K562 (cell line): ENCODE data around the gene TECPR2. TPM values are rescaled to one million over a fixed set of nuclear protein-coding genes. Genes with fewer than 3 reads are reported as not detected.

Experiments used
- ARHGAP35 ChIP-seq: fragments of 450-650 bp; IDR thresholded peaks from 2 replicates; pipeline ENCODE4 v1.6.1; 2018; ENCODE audit not compliant: partially characterized antibody
- EZH2 ChIP-seq: IDR thresholded peaks from 2 replicates; pipeline ENCODE4 v1.6.1; 2012; ENCODE audit warnings: low read depth, mild to moderate bottlenecking, inconsistent platforms, low read length, borderline replicate concordance
- KAT2B ChIP-seq: IDR thresholded peaks from one replicate; pipeline ENCODE4 v1.6.1; 2012; ENCODE audit warnings: low read depth, mild to moderate bottlenecking, control low read depth, inconsistent platforms, low read length, moderate library complexity
- NRF1 ChIP-seq, 2 experiments: fragments of 450-650 bp; IDR thresholded peaks in 1 of 2; conservative IDR thresholded peaks in 1 of 2; 2 replicates each; pipeline ENCODE4 v1.6.1; 2014; ENCODE audit warnings: mild to moderate bottlenecking in 2 of 2
- XRCC5 ChIP-seq: fragments of 200-400 bp; formaldehyde crosslinking; IDR thresholded peaks from 2 replicates; pipeline ENCODE4 v1.6.1; 2017; ENCODE audit warnings: low read depth, mild to moderate bottlenecking, low read length
- ZNF511 ChIP-seq: sonication (generic); formaldehyde crosslinking; IDR thresholded peaks from 2 replicates; pipeline ENCODE4 v1.8.0; 2022; ENCODE audit warnings: mild to moderate bottlenecking, missing genetic modification reagents
- ZNF512 ChIP-seq: IDR thresholded peaks from 2 replicates; pipeline ENCODE4 v1.6.1; 2016; ENCODE audit warnings: missing genetic modification characterization, missing compliant biosample characterization
- polyA plus RNA-seq, 8 experiments: library from polyadenylated mRNA; depleted of rRNA in 4 of 8; stranded (reverse) in 5 of 8; unstranded in 3 of 8; fragments of >200 nt; fragmentation: Nextera tagmentation in 2 of 8; fragmentation: Illumina TruSeq in 1 of 8; extraction: Ambion mirVana in 2 of 8; extraction: Trizol in 1 of 8; gene quantifications; 2 replicates each; pipeline versions ENCODE4 v1.2.1 to v1.2.3, GENCODE V29; 2011 to 2014; ENCODE audit warnings: inconsistent platforms in 1 of 8, missing spikeins in 1 of 8
- total RNA-seq, 7 experiments: library from RNA; depleted of rRNA in 6 of 7; stranded (reverse); fragments of >200 nt in 6 of 7; fragmentation: Illumina TruSeq in 2 of 7; extraction: Trizol in 2 of 7; gene quantifications; 2 replicates each; pipeline versions ENCODE4 v1.2.1 to v1.2.3, GENCODE V29; 2011 to 2021; ENCODE audit warnings: low replicate concordance in 1 of 7
- TF ChIP-seq, protein P1 (sequence below): fragments of 450-650 bp; IDR thresholded peaks from 2 replicates; pipeline ENCODE4 v1.6.1; 2016; ENCODE audit warnings: low read depth
- TF ChIP-seq, protein P2 (sequence below): sonication (generic); formaldehyde crosslinking; IDR thresholded peaks from 2 replicates; pipeline ENCODE4 v1.9.0; 2022; ENCODE audit warnings: mild to moderate bottlenecking, missing genetic modification reagents
- TF ChIP-seq, protein P3 (sequence below): fragments of 250-450 bp; sonication (Bioruptor Pico); IDR thresholded peaks from 2 replicates; pipeline ENCODE4 v1.8.0; 2022; ENCODE audit warnings: inconsistent platforms, mild to moderate bottlenecking, moderate library complexity, borderline replicate concordance

Gene TECPR2
- total and polyA plus RNA-seq, 9 of the 15 experiments (the other 6 are each of a cell fraction or from before 2014, with no cell fraction given): 0.04 to 3.0 (median 0.83) TPM

DNA sequence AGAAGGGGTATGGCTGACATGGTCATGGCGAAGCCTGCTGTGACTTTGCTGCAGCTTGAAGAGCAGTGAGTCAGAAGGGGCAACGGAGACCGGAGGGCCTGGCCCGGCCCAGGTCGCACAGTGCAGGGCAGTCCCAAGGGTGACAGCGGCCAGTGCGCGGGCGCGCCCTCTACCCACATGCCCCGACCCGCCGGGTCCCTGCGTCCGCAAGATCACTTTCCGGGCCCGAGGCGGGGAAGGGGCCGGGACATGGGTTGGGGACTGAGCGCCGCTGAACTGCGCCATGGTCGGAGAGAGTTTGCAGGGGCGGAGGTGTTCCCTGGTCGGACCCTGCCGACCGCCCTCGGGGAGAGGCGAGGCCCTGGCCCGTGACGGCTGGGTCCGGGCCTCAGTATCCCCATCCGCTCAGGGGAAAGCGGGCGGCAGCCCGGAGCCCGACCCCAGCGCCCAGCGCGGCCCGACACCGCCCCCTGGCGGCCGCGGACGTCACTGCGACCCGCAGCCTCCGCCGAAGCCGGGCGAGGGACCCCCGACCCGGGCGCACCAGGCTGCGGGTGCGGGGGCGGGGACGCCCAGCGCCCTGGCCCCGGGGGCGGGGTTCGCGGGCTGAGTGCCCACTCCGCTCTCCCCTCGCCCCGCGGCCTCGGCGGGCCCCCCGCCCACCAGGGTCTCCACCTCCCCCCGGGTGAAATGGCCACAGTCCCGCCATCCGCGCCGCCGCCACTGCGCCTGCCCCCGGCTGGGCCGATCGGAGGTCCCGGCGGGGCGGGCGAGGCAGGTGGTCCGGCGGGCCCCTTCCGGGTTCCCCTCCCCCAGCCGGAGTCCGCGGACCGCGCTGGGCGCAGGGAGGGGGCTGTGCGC is 154.0 kb downstream of the TECPR2 start (continued):
- TF ChIP-seq, protein P1, sequence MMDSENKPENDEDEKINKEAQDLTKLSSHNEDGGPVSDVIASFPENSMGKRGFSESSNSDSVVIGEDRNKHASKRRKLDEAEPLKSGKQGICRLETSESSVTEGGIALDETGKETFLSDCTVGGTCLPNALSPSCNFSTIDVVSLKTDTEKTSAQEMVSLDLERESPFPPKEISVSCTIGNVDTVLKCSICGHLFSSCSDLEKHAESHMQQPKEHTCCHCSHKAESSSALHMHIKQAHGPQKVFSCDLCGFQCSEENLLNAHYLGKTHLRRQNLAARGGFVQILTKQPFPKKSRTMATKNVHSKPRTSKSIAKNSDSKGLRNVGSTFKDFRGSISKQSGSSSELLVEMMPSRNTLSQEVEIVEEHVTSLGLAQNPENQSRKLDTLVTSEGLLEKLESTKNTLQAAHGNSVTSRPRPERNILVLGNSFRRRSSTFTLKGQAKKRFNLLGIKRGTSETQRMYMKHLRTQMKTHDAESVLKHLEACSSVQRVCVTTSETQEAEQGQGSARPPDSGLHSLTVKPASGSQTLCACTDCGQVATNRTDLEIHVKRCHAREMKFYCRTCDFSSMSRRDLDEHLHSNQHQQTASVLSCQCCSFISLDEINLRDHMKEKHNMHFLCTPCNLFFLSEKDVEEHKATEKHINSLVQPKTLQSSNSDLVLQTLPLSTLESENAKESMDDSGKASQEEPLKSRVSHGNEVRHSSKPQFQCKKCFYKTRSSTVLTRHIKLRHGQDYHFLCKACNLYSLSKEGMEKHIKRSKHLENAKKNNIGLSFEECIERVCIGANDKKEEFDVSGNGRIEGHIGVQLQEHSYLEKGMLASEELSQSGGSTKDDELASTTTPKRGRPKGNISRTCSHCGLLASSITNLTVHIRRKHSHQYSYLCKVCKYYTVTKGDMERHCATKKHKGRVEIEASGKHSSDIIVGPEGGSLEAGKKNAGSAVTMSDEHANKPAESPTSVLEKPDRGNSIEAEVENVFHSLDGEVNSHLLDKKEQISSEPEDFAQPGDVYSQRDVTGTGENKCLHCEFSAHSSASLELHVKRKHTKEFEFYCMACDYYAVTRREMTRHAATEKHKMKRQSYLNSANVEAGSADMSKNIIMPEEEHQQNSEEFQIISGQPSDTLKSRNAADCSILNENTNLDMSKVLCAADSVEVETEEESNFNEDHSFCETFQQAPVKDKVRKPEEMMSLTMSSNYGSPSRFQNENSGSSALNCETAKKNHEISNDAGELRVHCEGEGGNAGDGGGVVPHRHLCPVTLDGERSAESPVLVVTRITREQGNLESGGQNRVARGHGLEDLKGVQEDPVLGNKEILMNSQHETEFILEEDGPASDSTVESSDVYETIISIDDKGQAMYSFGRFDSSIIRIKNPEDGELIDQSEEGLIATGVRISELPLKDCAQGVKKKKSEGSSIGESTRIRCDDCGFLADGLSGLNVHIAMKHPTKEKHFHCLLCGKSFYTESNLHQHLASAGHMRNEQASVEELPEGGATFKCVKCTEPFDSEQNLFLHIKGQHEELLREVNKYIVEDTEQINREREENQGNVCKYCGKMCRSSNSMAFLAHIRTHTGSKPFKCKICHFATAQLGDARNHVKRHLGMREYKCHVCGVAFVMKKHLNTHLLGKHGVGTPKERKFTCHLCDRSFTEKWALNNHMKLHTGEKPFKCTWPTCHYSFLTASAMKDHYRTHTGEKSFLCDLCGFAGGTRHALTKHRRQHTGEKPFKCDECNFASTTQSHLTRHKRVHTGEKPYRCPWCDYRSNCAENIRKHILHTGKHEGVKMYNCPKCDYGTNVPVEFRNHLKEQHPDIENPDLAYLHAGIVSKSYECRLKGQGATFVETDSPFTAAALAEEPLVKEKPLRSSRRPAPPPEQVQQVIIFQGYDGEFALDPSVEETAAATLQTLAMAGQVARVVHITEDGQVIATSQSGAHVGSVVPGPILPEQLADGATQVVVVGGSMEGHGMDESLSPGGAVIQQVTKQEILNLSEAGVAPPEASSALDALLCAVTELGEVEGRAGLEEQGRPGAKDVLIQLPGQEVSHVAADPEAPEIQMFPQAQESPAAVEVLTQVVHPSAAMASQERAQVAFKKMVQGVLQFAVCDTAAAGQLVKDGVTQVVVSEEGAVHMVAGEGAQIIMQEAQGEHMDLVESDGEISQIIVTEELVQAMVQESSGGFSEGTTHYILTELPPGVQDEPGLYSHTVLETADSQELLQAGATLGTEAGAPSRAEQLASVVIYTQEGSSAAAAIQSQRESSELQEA: no peak
- TF ChIP-seq EZH2 (no peak), ARHGAP35 (no peak), NRF1 (conservative IDR thresholded peaks at IDR 0.05 in 1 of 2, IDR thresholded peaks at IDR 0.05 in 1 of 2) (peak; percentile 60 to 73), ZNF511 (CRISPR knock-in tag) (no peak), XRCC5 (no peak), ZNF512 (tag) (no peak), KAT2B (no peak)
- TF ChIP-seq, protein P2, sequence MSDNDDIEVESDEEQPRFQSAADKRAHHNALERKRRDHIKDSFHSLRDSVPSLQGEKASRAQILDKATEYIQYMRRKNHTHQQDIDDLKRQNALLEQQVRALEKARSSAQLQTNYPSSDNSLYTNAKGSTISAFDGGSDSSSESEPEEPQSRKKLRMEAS (CRISPR knock-in tag): peak; percentile 38; the same call in 1 of the 2 replicates
- TF ChIP-seq, protein P3, sequence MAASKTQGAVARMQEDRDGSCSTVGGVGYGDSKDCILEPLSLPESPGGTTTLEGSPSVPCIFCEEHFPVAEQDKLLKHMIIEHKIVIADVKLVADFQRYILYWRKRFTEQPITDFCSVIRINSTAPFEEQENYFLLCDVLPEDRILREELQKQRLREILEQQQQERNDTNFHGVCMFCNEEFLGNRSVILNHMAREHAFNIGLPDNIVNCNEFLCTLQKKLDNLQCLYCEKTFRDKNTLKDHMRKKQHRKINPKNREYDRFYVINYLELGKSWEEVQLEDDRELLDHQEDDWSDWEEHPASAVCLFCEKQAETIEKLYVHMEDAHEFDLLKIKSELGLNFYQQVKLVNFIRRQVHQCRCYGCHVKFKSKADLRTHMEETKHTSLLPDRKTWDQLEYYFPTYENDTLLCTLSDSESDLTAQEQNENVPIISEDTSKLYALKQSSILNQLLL: no peak
